ENCODE measurements around the gene MOGAT1. TPM values are rescaled to one million over a fixed set of nuclear protein-coding genes. Genes with fewer than 3 reads are reported as not detected.
A peak's percentile ranks its signal among the peaks of the same experiment; 100 is the strongest.

MOGAT1 gene
- total and polyA plus RNA-seq, 2 of the 13 experiments (the other 11 are each of a cell fraction or from before 2014, with no cell fraction given): 0.98 to 4.3 TPM

DNA sequence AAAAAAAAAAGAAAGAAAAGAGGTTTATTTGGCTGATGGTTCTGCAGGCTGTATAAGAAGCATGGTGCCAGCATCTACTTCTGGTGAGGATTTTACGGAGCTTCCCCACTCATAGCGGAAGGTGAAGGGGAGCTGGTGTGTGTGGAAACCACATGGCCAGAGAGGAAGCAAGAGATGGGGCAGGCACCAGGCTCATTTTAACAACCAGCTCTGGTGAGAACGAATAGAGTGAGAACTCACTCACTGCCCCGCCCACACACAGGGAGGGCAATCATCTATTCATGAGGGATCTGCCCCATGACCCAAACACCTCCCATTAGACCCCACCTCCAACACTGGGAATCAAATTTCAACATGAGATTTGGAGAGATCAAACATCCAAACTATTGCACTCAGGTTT lies 68.5 kb downstream of the MOGAT1 start (continued):
- TF ChIP-seq FOXA3 (CRISPR knock-in tag; IDR thresholded peaks at IDR 0.05) (no peak), NFKBIZ (CRISPR knock-in tag; IDR thresholded peaks at IDR 0.05) (no peak), TBP (CRISPR knock-in tag; IDR thresholded peaks at IDR 0.05) (no peak), ZMAT3 (CRISPR knock-in tag; conservative IDR thresholded peaks at IDR 0.05) (no peak), ZFP41 (CRISPR knock-in tag; IDR thresholded peaks at IDR 0.05; ENCODE audit: borderline replicate concordance) (no peak), KDM5B (CRISPR knock-in tag; IDR thresholded peaks at IDR 0.05; ENCODE audit: borderline replicate concordance) (no peak), ERF (CRISPR knock-in tag; IDR thresholded peaks at IDR 0.05) (no peak), ZNF496 (CRISPR knock-in tag; IDR thresholded peaks at IDR 0.05; ENCODE audit: insufficient replicate concordance) (no peak), ZNF883 (CRISPR knock-in tag; IDR thresholded peaks at IDR 0.05; ENCODE audit: not compliant biosample characterization) (no peak)
- TF ChIP-seq, protein P1, sequence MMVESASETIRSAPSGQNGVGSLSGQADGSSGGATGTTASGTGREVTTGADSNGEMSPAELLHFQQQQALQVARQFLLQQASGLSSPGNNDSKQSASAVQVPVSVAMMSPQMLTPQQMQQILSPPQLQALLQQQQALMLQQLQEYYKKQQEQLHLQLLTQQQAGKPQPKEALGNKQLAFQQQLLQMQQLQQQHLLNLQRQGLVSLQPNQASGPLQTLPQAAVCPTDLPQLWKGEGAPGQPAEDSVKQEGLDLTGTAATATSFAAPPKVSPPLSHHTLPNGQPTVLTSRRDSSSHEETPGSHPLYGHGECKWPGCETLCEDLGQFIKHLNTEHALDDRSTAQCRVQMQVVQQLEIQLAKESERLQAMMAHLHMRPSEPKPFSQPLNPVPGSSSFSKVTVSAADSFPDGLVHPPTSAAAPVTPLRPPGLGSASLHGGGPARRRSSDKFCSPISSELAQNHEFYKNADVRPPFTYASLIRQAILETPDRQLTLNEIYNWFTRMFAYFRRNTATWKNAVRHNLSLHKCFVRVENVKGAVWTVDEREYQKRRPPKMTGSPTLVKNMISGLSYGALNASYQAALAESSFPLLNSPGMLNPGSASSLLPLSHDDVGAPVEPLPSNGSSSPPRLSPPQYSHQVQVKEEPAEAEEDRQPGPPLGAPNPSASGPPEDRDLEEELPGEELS (CRISPR knock-in tag; IDR thresholded peaks at IDR 0.05): no peak
- TF ChIP-seq, protein P2, sequence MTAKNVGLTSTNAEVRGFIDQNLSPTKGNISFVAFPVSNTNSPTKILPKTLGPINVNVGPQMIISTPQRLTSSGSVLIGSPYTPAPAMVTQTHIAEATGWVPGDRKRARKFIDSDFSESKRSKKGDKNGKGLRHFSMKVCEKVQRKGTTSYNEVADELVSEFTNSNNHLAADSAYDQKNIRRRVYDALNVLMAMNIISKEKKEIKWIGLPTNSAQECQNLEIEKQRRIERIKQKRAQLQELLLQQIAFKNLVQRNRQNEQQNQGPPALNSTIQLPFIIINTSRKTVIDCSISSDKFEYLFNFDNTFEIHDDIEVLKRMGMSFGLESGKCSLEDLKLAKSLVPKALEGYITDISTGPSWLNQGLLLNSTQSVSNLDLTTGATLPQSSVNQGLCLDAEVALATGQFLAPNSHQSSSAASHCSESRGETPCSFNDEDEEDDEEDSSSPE (CRISPR knock-in tag; IDR thresholded peaks at IDR 0.05): no peak

DNA sequence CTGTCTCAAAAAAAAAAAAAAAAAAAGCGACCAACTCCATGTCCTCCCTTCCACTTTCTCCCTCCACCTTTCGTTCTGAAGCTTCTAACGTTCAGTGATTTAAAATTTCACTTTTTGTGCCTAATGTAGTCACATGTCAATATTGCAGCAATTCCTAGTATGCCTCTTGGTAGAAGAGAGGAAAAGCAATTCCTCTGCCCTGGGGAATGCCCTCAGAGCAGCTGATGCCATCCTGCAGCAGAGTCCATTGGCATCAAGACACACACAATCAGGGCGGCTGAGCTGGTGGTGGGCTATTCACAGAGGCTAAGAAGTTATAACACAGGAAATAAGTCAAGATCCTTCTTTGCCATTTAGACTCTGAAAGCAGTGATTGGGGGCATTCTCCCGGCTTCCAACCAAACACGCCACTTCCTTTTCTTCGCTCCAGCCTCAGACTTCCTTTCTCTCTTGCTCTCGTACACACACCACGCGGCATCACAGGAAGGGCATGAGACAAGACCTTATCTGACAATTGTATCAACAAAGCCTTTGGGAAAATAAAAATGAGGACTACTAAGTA lies 71.9 kb downstream of the MOGAT1 start:
- ATAC-seq (no peak), DNase-seq (ENCODE audit: low spot score) (no peak)
- no peak overlapping the region for H3K27ac ChIP-seq (ENCODE audit: extremely low read length, insufficient read depth, low read length)

More for the DNA sequence above, 71.9 kb downstream of the MOGAT1 start:
- no peak for FAIRE-seq
- peaks cover 86% of the 10 kb centered on the region for H3K4me1 ChIP-seq (ENCODE audit: insufficient read depth, low read length)
- BruUV-seq (replicated peaks): no TSS peak
- WGBS (ENCODE audit: low lambda C conversion rate): 72% methylated on average over 10 of the region's 10 CpGs
- peak overlapping the region; percentile 39 for H2AFZ ChIP-seq (ENCODE audit: low read length)
- intact Hi-C loops (cut with micrococcal nuclease; ENCODE audit: unreplicated experiment): no loop called here
- H3K27me3 ChIP-seq (ENCODE audit: control insufficient read depth in 1 of 2, insufficient read depth in 2 of 2, low read length in 2 of 2): no peaks in the 10 kb centered on the region
- peak overlapping the region; percentile 28; the same call in 1 of the 2 replicates for H3K4me2 ChIP-seq (ENCODE audit: low read depth, low read length)
- H3K79me2 ChIP-seq (ENCODE audit: insufficient read depth, low read length): no peaks in the 10 kb centered on the region
- H3K9me3 ChIP-seq (ENCODE audit: low read length): no peaks in the 10 kb centered on the region
- in situ Hi-C loops (cut with HindIII; ENCODE audit: extremely low pct_ligation_motif_present, low pct_unique_long_range_greater_than_20kb): no loop called here
- CTCF ChIA-PET (ENCODE audit: low intra/inter-chr PET ratio, low total read pairs): no interaction called here
- H4K20me1 ChIP-seq (ENCODE audit: insufficient read depth, low read length): no peaks in the 10 kb centered on the region
- no peak overlapping the region for H3K4me3 ChIP-seq (replicated peaks in 1 of 3; ENCODE audit: insufficient read depth in 1 of 3, low read depth in 2 of 3, low read length in 3 of 3)
- TF ChIP-seq KDM4B (CRISPR knock-in tag; IDR thresholded peaks at IDR 0.05) (no peak), ZFP37 (CRISPR knock-in tag; IDR thresholded peaks at IDR 0.05; ENCODE audit: borderline replicate concordance) (no peak)
- TF ChIP-seq, protein P3, sequence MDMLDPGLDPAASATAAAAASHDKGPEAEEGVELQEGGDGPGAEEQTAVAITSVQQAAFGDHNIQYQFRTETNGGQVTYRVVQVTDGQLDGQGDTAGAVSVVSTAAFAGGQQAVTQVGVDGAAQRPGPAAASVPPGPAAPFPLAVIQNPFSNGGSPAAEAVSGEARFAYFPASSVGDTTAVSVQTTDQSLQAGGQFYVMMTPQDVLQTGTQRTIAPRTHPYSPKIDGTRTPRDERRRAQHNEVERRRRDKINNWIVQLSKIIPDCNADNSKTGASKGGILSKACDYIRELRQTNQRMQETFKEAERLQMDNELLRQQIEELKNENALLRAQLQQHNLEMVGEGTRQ (IDR thresholded peaks at IDR 0.05; ENCODE audit: low read depth, low read length): no peak
- TF ChIP-seq, protein P3 (CRISPR knock-in tag; IDR thresholded peaks at IDR 0.05; ENCODE audit: borderline replicate concordance): no peak
- POLR2A ChIA-PET: no interaction called here
- no peak overlapping the region for H3K9ac ChIP-seq (ENCODE audit: insufficient read depth, low read depth, low read length)
- H3K36me3 ChIP-seq (replicated peaks in 1 of 2; ENCODE audit: control insufficient read depth in 1 of 2, insufficient read depth in 2 of 2, low read length in 2 of 2): no peaks in the 10 kb centered on the region

All from HepG2 (cell line).